HepG2 (cell line): ENCODE measurements around the gene GAS2. TPM values are rescaled to one million over a fixed set of nuclear protein-coding genes. Genes with fewer than 3 reads are reported as not detected.

Experiments used
- FOXJ3 ChIP-seq: sonication (generic); formaldehyde crosslinking; IDR thresholded peaks from 2 replicates; pipeline ENCODE4 v1.4.0; 2020; ENCODE audit warnings: missing genetic modification reagents, mild to moderate bottlenecking, borderline replicate concordance
- GATAD1 ChIP-seq: IDR thresholded peaks from 2 replicates; pipeline ENCODE4 v1.6.1; 2016; ENCODE audit warnings: missing genetic modification reagents, missing compliant biosample characterization
- HNF4G ChIP-seq, 2 experiments: sonication (generic) in 1 of 2; formaldehyde crosslinking in 1 of 2; IDR thresholded peaks; 2 replicates each; pipeline versions ENCODE4 v1.4.0 to v1.6.1; 2011 to 2020; ENCODE audit warnings: borderline replicate concordance in 2 of 2, low read depth in 2 of 2, mild to moderate bottlenecking in 2 of 2, low read length in 1 of 2, missing genetic modification reagents in 1 of 2, moderate library complexity in 1 of 2
- KDM5B ChIP-seq: sonication (generic); formaldehyde crosslinking; IDR thresholded peaks from 2 replicates; pipeline ENCODE4 v1.4.0; 2020; ENCODE audit warnings: missing genetic modification reagents, mild to moderate bottlenecking, borderline replicate concordance
- MAFK ChIP-seq, 2 experiments: IDR thresholded peaks in 1 of 2; conservative IDR thresholded peaks in 1 of 2; 2 replicates each; pipeline ENCODE4 v1.6.1; 2011; ENCODE audit warnings: improper control_type of control experiment in 2 of 2, low read length in 2 of 2
- NR2F6 ChIP-seq, 2 experiments: IDR thresholded peaks; 2 replicates each; pipeline ENCODE4 v1.6.1; 2016; ENCODE audit warnings: antibody characterized with exemption in 1 of 2, mild to moderate bottlenecking in 1 of 2
- RXRB ChIP-seq: IDR thresholded peaks from 2 replicates; pipeline ENCODE4 v1.6.1; 2016; ENCODE audit warnings: borderline replicate concordance, missing genetic modification reagents, missing compliant biosample characterization
- ZBTB42 ChIP-seq: sonication (generic); formaldehyde crosslinking; IDR thresholded peaks from 2 replicates; pipeline ENCODE4 v1.5.0; 2020; ENCODE audit warnings: mild to moderate bottlenecking, missing genetic modification reagents
- ZBTB7A ChIP-seq: sonication (generic); formaldehyde crosslinking; IDR thresholded peaks from 2 replicates; pipeline ENCODE4 v1.8.0; 2022; ENCODE audit warnings: mild to moderate bottlenecking, missing genetic modification reagents
- ZFP62 ChIP-seq: sonication (generic); formaldehyde crosslinking; IDR thresholded peaks from 2 replicates; pipeline ENCODE4 v1.4.0; 2020; ENCODE audit warnings: missing genetic modification reagents
- ZNF20 ChIP-seq: sonication (generic); formaldehyde crosslinking; IDR thresholded peaks from 2 replicates; pipeline ENCODE4 v1.4.0; 2020; ENCODE audit warnings: mild to moderate bottlenecking, moderate library complexity, missing genetic modification reagents
- ZNF446 ChIP-seq: sonication (generic); formaldehyde crosslinking; IDR thresholded peaks from 2 replicates; pipeline ENCODE4 v1.5.0; 2020; ENCODE audit warnings: mild to moderate bottlenecking, missing genetic modification reagents
- ZNF83 ChIP-seq: sonication (generic); formaldehyde crosslinking; IDR thresholded peaks from 2 replicates; pipeline ENCODE4 v1.4.0; 2020; ENCODE audit warnings: missing genetic modification reagents, mild to moderate bottlenecking, borderline replicate concordance
- ZSCAN29 ChIP-seq: sonication (generic); formaldehyde crosslinking; conservative IDR thresholded peaks from 2 replicates; pipeline ENCODE4 v1.4.0; 2020; ENCODE audit warnings: mild to moderate bottlenecking, missing genetic modification reagents
- polyA plus RNA-seq, 8 experiments: library from polyadenylated mRNA; depleted of rRNA in 3 of 8; stranded (reverse) in 7 of 8; unstranded in 1 of 8; fragments of >200 nt; fragmentation: Illumina TruSeq in 4 of 8; extraction: Trizol in 4 of 8; gene quantifications; 2 replicates each; pipeline versions ENCODE4 v1.2.1 to v1.2.3, GENCODE V29; 2011 to 2016; ENCODE audit warnings: low read depth in 4 of 8, missing spikeins in 1 of 8, mixed read lengths in 1 of 8; ENCODE audit not compliant: insufficient read depth in 1 of 8
- total RNA-seq, 5 experiments: library from RNA; depleted of rRNA; stranded (reverse); fragments of >200 nt; fragmentation: Illumina TruSeq; extraction: Trizol; gene quantifications; 2 replicates each; pipeline ENCODE4 v1.2.3, GENCODE V29; 2016; ENCODE audit warnings: low read depth in 1 of 5
- TF ChIP-seq, protein P1 (sequence below): sonication (generic); formaldehyde crosslinking; IDR thresholded peaks from 2 replicates; pipeline ENCODE4 v1.4.0; 2020; ENCODE audit warnings: missing genetic modification reagents, borderline replicate concordance
- TF ChIP-seq, protein P2 (sequence below): sonication (generic); formaldehyde crosslinking; IDR thresholded peaks from 2 replicates; pipeline ENCODE4 v1.5.1; 2020; ENCODE audit warnings: mild to moderate bottlenecking, missing genetic modification reagents, borderline replicate concordance
- TF ChIP-seq, protein P3 (sequence below): sonication (generic); formaldehyde crosslinking; IDR thresholded peaks from 2 replicates; pipeline ENCODE4 v1.4.0; 2020; ENCODE audit warnings: mild to moderate bottlenecking, low read depth, missing genetic modification reagents

Gene GAS2
- total and polyA plus RNA-seq, 2 of the 13 experiments (the other 11 are each of a cell fraction or from before 2014, with no cell fraction given) = 26.0 to 85.1 TPM

DNA sequence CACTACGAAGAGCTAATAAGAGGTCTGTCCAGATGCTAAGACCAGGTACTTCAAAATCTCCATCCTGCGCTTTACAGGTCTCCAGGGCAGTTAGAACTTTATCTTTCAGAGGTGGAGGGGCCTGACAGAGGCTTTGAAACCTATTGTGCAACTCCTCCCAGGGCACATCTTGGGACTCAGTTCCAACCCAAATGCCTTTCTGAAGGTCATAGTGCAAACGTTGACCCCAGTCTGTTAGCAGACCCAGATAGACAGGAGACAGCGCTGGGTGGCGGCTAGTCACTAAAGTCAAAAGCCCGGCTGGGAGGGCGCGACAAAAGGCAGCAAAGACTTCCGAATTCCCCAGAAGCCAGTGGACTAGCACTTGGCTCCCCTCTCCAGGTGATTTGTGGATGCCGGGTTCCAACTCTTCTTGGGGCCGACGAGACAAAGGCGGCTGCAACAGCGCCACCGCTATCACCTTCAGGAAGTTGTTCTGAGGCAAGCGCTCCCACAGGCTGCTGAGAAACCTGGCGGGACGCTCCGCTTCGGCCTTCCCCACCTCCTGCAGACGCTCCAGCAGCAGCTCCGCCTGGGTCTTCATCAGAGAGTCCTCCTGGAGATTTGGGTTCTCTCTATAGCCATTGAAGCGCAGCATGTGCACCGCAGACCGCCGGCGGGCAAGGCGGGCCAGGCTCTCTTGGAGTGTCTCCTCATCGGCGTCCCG, 41.5 kb upstream of the GAS2 start (continued):
- TF ChIP-seq, protein P1, sequence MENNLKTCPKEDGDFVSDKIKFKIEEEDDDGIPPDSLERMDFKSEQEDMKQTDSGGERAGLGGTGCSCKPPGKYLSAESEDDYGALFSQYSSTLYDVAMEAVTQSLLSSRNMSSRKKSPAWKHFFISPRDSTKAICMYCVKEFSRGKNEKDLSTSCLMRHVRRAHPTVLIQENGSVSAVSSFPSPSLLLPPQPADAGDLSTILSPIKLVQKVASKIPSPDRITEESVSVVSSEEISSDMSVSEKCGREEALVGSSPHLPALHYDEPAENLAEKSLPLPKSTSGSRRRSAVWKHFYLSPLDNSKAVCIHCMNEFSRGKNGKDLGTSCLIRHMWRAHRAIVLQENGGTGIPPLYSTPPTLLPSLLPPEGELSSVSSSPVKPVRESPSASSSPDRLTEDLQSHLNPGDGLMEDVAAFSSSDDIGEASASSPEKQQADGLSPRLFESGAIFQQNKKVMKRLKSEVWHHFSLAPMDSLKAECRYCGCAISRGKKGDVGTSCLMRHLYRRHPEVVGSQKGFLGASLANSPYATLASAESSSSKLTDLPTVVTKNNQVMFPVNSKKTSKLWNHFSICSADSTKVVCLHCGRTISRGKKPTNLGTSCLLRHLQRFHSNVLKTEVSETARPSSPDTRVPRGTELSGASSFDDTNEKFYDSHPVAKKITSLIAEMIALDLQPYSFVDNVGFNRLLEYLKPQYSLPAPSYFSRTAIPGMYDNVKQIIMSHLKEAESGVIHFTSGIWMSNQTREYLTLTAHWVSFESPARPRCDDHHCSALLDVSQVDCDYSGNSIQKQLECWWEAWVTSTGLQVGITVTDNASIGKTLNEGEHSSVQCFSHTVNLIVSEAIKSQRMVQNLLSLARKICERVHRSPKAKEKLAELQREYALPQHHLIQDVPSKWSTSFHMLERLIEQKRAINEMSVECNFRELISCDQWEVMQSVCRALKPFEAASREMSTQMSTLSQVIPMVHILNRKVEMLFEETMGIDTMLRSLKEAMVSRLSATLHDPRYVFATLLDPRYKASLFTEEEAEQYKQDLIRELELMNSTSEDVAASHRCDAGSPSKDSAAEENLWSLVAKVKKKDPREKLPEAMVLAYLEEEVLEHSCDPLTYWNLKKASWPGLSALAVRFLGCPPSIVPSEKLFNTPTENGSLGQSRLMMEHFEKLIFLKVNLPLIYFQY (CRISPR knock-in tag) = no peak
- TF ChIP-seq ZNF20 (CRISPR knock-in tag) = no peak
- TF ChIP-seq KDM5B (CRISPR knock-in tag) = no peak
- no peak for TF ChIP-seq ZFP62
- no peak for TF ChIP-seq ZNF446 (CRISPR knock-in tag)
- TF ChIP-seq HNF4G (IDR thresholded peaks at IDR 0.05; ENCODE audit: borderline replicate concordance, low read depth, low read length) = peak; percentile 62; the same call in 1 of the 2 replicates
- no peak for TF ChIP-seq HNF4G (CRISPR knock-in tag; IDR thresholded peaks at IDR 0.05; ENCODE audit: borderline replicate concordance, low read depth)
- TF ChIP-seq ZNF83 (CRISPR knock-in tag) = no peak
- TF ChIP-seq GATAD1 (CRISPR knock-in tag) = no peak
- TF ChIP-seq MAFK (conservative IDR thresholded peaks at IDR 0.05 in 1 of 2, IDR thresholded peaks at IDR 0.05 in 1 of 2; ENCODE audit: low read length in 2 of 2) = no peak
- TF ChIP-seq NR2F6 (IDR thresholded peaks at IDR 0.05) = peak; percentile 54
- TF ChIP-seq NR2F6 (CRISPR knock-in tag; IDR thresholded peaks at IDR 0.05) = no peak
- TF ChIP-seq, protein P2, sequence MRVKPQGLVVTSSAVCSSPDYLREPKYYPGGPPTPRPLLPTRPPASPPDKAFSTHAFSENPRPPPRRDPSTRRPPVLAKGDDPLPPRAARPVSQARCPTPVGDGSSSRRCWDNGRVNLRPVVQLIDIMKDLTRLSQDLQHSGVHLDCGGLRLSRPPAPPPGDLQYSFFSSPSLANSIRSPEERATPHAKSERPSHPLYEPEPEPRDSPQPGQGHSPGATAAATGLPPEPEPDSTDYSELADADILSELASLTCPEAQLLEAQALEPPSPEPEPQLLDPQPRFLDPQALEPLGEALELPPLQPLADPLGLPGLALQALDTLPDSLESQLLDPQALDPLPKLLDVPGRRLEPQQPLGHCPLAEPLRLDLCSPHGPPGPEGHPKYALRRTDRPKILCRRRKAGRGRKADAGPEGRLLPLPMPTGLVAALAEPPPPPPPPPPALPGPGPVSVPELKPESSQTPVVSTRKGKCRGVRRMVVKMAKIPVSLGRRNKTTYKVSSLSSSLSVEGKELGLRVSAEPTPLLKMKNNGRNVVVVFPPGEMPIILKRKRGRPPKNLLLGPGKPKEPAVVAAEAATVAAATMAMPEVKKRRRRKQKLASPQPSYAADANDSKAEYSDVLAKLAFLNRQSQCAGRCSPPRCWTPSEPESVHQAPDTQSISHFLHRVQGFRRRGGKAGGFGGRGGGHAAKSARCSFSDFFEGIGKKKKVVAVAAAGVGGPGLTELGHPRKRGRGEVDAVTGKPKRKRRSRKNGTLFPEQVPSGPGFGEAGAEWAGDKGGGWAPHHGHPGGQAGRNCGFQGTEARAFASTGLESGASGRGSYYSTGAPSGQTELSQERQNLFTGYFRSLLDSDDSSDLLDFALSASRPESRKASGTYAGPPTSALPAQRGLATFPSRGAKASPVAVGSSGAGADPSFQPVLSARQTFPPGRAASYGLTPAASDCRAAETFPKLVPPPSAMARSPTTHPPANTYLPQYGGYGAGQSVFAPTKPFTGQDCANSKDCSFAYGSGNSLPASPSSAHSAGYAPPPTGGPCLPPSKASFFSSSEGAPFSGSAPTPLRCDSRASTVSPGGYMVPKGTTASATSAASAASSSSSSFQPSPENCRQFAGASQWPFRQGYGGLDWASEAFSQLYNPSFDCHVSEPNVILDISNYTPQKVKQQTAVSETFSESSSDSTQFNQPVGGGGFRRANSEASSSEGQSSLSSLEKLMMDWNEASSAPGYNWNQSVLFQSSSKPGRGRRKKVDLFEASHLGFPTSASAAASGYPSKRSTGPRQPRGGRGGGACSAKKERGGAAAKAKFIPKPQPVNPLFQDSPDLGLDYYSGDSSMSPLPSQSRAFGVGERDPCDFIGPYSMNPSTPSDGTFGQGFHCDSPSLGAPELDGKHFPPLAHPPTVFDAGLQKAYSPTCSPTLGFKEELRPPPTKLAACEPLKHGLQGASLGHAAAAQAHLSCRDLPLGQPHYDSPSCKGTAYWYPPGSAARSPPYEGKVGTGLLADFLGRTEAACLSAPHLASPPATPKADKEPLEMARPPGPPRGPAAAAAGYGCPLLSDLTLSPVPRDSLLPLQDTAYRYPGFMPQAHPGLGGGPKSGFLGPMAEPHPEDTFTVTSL (CRISPR knock-in tag) = peak; percentile 54; the same call in 1 of the 2 replicates
- TF ChIP-seq, protein P3, sequence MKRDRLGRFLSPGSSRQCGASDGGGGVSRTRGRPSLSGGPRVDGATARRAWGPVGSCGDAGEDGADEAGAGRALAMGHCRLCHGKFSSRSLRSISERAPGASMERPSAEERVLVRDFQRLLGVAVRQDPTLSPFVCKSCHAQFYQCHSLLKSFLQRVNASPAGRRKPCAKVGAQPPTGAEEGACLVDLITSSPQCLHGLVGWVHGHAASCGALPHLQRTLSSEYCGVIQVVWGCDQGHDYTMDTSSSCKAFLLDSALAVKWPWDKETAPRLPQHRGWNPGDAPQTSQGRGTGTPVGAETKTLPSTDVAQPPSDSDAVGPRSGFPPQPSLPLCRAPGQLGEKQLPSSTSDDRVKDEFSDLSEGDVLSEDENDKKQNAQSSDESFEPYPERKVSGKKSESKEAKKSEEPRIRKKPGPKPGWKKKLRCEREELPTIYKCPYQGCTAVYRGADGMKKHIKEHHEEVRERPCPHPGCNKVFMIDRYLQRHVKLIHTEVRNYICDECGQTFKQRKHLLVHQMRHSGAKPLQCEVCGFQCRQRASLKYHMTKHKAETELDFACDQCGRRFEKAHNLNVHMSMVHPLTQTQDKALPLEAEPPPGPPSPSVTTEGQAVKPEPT (CRISPR knock-in tag) = no peak
- 0 out of 2 replicates have a peak, but pooled peaks have one; percentile 43 for TF ChIP-seq ZBTB42 (CRISPR knock-in tag)
- TF ChIP-seq ZSCAN29 (CRISPR knock-in tag) = 0 out of 2 replicates have a peak, but pooled peaks have one; percentile 31
- TF ChIP-seq FOXJ3 = peak; percentile 58; the same call in 1 of the 2 replicates
- TF ChIP-seq RXRB = 0 out of 2 replicates have a peak, but pooled peaks have one; percentile 11
- TF ChIP-seq ZBTB7A (CRISPR knock-in tag) = no peak
